GM19372 (cell line): ENCODE measurements around the gene TM9SF4.
"Not testable (repeated sequence)": the region's sequence is repeated elsewhere in the genome, so short reads cannot be mapped to it uniquely, and the experiment has no call there.

Source experiments
- ATAC-seq: cut with Tn5 transposase; IDR thresholded peaks from one replicate; pipeline ENCODE4 v1.9.1; 2021; ENCODE audit warnings: mild to moderate bottlenecking, low read depth, moderate library complexity; ENCODE audit not compliant: unreplicated experiment

The TM9SF4 gene

DNA sequence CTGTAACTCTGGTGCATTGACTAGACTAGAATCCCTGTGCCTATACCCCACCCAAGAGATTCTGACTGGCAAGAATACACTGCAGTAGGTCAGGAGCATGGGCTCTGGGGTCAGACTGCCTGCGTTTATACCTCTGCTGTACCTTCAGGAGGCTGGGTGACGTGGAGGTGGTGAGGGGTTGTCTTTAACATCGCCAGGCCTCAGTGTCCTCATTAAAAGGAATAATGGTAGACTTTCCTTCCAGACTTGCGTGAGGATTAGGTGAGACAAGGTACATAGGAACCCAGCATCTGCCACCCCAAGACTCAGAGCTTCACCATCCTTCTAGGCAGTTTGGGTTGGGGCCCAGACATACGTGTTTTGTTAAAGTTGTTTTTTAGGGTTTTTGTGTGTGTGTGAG lies 44.3 kb downstream of the TM9SF4 start:
- no peak for ATAC-seq

DNA sequence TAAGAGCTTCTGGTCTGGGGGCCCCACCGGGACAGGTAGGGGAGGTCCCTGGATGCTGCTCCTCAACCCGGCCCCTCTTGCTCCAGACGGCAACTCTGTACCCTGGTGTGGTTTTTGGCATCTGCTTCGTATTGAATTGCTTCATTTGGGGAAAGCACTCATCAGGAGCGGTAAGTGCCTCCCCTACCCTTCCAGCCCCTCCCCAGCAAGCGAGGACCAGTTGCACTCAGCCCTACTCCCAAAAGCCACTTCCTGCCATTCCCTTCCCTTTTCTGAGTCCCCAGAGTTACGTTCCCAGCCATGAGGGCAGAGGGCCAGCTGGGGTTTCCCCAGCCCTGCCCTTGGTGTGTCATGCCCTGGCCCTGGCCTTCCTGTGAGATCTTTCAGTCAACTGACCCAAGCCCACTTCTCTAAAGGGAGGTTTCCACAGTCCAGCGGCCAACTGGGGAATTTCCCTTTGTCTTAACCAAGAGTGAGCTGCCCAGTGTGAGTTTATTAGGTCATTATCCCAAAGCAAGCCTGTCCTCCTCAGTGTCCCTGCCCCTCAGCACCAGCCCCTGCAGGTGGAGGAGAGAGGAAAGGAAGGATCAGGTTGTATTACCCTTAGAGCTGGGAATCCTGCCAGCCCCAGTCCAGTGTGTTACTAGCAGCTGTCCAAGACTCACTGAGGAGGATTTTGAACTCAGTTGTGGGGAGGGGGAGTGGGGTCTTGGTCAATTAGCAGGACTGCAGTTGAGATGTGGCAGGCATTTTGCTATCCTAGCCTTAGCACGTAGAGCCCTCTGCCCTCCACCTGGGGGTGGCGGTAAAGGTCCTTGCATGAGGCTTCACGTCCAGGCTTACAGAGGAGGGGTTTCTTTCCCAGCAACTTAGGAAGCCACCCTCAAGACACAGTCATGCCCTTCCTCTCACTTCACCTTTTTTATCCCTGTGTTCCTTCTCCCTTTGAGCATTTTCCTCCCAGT lies 45.8 kb downstream of the TM9SF4 start:
- ATAC-seq: no peak

- no peak for ATAC-seq
Observed at GRCh38 chr20:32157611-32158010, 48.1 kb downstream of the TM9SF4 start.

DNA sequence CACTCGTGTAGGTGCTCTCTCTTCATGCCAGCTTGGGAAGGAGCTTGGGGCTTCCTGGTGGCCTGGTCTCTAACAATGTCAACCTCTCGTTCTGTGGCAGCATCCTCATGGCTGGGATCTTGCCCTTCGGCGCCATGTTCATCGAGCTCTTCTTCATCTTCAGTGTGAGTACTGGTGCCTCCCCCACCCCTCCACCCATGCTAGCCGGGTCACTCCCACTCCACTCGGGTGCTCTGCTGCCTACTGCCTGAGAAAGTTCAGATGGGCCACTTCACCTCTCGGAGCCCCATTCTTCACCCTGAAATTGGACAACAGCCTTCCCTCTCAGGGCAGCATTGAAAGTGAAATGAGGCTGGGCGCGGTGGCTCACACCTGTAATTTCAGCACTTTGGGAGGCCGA lies 48.8 kb downstream of the TM9SF4 start:
- no peak for ATAC-seq

DNA sequence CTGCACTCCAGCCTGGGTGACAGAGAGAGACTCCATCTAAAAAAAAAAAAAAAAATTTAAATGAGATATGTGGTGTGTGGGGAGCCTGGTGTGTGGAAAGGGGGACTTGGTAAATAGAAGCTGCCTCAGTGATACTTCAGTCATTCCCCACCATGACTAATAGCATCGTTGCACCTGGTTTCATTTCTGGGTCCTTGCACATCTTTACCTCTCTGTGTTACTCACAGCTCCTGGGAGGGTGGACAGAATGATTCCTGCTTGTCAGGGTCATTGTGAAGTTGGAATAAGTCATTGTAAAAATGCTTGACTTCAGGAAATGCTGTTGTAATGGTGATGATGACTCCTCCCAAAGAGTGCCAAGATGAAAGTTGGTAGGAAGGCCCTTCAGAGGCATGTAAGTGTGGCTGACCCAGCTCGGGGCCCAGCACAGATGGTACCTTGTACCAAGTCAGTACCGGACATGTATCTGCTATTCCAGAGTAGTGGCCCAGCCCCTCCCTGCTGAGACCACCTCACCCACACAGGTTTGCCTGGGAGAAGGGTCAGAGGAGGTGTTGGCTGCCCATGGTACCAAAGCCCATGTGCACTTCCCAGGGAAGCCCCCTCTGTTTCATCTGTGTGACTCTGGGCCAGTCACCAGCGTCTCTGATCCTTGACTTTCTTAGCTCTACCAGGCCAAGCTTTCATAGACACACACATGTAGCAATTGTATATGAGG lies 49.6 kb downstream of the TM9SF4 start:
- ATAC-seq: no peak

- ATAC-seq: no peak
Observed at GRCh38 chr20:32159766-32160221, 50.3 kb downstream of the TM9SF4 start.

DNA sequence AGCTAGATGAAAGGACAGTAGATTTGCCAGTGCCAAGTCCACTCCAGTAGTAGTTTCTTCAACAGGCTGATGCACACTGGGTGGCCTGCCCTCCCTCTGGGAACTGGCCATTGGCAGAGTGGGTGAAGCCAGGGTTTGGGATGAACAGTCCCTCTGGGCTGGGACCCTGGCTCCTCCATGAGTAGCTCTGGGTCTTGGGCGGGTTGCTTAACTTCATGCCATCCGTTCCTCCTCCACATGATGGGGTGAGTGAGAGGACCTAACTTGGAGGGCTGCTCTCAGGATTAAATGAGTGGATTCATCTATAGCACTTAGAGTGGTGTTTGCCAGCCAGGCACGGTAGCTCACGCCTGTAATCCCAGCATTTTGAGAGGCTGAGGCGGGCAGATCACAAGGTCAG lies 50.8 kb downstream of the TM9SF4 start:
- no peak for ATAC-seq

GRCh38 chr20:32162351-32162750 lies 52.8 kb downstream of the TM9SF4 start:
- no peak for ATAC-seq

- no peak for ATAC-seq
Observed at GRCh38 chr20:32163951-32164350, 54.4 kb downstream of the TM9SF4 start.

DNA sequence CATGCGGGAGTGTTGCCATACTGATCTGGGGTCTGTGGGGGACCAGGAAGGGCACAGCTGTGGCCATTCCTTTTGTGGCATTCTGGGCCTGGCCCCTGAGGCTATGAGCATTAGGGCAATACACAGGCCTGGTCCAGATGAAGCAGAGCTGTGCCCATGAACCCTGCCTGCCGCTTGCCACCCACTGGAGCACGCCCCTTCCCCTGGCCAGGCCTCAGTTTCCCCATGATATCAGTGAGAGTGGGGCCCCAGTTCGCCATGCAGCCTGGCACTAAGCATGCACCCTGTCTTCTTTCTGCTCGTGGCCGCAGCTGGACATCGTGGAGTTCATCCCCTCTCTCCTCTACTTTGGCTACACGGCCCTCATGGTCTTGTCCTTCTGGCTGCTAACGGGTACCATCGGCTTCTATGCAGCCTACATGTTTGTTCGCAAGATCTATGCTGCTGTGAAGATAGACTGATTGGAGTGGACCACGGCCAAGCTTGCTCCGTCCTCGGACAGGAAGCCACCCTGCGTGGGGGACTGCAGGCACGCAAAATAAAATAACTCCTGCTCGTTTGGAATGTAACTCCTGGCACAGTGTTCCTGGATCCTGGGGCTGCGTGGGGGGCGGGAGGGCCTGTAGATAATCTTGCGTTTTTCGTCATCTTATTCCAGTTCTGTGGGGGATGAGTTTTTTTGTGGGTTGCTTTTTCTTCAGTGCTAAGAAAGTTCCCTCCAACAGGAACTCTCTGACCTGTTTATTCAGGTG lies 55.6 kb downstream of the TM9SF4 start:
- ATAC-seq: no peak

GRCh38 chr20:32165836-32166545 lies 56.5 kb downstream of the TM9SF4 start:
- no peak for ATAC-seq

DNA sequence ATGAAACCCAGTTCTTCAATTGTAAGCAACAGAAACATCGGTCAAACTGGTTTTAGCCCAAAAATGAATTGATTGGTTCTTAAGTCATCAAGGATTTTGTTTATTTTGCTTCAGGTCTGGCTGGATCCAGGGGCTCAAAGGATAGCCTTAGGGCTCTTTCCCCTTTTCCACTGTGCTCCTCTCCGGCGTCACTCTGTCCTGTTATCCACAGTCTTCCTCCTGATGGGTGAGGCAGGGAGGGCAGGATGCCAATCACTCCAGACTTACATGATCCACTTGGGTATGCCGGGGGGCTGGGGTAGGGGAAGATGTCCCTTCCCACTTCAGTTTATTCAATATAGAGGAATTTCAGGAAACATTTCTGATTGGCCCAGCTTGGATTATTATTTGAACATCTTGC lies 58.0 kb downstream of the TM9SF4 start:
- ATAC-seq: no peak

GRCh38 chr20:32168184-32168910 lies 58.8 kb downstream of the TM9SF4 start:
- ATAC-seq: no peak

DNA sequence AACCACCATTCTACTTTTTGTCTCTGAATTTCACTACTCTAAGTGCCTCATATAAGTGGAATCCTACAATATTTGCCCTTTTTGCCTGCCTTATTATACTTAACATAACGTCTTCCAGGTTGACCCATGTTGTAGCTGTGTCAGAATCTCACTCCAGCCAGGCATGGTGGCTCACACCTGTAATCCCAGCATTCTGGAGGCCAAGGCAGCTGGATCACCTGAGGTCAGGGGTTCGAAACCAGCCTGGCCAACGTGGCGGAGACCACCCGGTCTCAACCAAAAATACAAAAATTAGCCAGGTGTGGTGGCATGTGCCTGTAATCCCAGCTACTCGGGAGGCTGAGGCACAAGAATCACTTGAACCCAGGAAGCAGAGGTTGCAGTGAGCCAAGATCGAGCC lies 68.2 kb downstream of the TM9SF4 start:
- not testable (repeated sequence) for ATAC-seq

- ATAC-seq: no peak
Observed at GRCh38 chr20:32179515-32179914, 70.0 kb downstream of the TM9SF4 start.

DNA sequence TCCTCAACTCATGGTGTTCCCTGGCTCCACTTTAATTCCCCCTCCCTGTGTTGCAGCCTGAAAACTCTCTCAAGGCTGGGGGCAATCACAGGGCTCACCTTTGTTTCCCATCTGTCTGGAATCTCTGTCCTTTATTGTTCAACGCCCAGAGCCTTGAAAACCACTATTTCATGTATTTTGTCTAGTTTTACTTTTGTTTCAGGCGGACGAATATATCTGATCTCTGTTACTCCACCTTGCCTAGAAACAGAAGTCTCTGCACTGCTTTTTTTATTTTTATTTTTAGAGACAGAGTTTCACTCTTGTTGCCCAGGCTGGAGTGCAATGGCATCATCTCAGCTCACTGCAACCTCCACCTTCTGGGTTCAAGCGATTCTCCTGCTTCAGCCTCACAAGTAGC lies 70.4 kb downstream of the TM9SF4 start:
- ATAC-seq: no peak

DNA sequence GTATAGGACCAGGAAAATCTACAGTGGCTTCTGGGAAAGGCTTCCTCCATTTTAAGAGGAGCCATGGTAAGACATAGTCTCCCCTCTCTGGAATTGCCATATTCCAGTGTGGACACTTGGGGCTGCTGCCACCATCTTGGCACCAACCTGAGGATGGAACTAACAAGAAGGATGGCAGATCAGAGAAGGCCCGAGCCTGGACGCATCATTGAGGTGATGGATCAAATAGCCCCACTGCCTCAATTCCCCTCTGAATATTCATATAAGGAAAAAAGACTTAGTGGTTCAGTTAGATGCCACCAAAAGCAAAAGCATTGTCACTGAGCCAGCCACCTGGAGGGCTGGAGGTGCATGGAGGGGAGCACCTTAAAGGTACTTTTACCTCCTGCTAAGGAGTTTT lies 72.1 kb downstream of the TM9SF4 start:
- ATAC-seq: no peak

DNA sequence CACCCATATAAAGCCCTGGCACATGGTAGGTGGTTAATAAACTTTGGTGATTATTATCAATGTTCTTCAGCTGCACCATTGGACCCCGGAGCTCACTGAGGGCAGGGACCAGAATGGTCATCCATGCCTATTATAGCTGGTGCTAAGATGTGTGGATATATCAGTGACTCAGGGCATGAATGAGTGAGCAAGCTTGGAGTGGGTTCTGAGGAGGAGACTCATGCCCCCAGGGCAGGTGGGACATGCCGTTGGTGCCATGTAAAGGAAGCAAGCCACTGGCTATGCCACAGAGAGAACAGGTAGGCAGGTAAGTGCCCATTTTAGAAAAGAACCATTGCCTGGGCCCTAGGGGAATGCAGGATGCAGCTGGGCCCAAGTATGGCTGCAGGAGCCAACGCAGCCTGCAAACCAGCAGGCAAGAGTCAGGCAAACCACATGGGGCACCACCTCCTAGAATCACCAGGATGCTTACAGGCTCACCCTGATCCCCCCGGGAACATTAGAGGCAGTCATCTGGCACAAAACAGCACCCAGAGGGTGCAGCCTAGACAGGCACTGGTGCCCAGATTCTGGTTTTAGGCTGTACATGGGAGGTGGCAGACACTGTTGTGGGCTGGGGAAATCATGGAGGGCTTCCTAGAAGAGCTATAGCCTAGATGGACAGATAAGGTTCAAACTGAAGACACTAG lies 74.6 kb downstream of the TM9SF4 start:
- ATAC-seq: no peak

GRCh38 chr20:32184961-32185603 lies 75.6 kb downstream of the TM9SF4 start:
- no peak for ATAC-seq
